PC-3 (cell line): ENCODE data around the gene OR14A16.

Experiments
- EZH2 ChIP-seq: fragments of 300-600 bp; sonication (generic); IDR thresholded peaks from one replicate; pipeline ENCODE4 v1.6.1; 2017; ENCODE audit warnings: antibody characterized with exemption, mild to moderate bottlenecking, low read length; ENCODE audit not compliant: unreplicated experiment
- TF ChIP-seq, protein P1 (sequence below): fragments of 300-600 bp; sonication (generic); conservative IDR thresholded peaks from 2 replicates; pipeline ENCODE4 v1.5.1; 2017; ENCODE audit warnings: antibody characterized with exemption, low read depth, mild to moderate bottlenecking, low read length

GRCh38 chr1:247864644-247865043 lies 40.7 kb upstream of the OR14A16 start:
- TF ChIP-seq, protein P1, sequence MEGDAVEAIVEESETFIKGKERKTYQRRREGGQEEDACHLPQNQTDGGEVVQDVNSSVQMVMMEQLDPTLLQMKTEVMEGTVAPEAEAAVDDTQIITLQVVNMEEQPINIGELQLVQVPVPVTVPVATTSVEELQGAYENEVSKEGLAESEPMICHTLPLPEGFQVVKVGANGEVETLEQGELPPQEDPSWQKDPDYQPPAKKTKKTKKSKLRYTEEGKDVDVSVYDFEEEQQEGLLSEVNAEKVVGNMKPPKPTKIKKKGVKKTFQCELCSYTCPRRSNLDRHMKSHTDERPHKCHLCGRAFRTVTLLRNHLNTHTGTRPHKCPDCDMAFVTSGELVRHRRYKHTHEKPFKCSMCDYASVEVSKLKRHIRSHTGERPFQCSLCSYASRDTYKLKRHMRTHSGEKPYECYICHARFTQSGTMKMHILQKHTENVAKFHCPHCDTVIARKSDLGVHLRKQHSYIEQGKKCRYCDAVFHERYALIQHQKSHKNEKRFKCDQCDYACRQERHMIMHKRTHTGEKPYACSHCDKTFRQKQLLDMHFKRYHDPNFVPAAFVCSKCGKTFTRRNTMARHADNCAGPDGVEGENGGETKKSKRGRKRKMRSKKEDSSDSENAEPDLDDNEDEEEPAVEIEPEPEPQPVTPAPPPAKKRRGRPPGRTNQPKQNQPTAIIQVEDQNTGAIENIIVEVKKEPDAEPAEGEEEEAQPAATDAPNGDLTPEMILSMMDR = no peak
- TF ChIP-seq EZH2 = no peak
